GM23338 (cell line): ENCODE data around the gene TMC1. TPM values are rescaled to one million over a fixed set of nuclear protein-coding genes. Genes with fewer than 3 reads are reported as not detected.

ENCODE experiments used
- ATAC-seq: fragments of 200-7000 bp; cut with Tn5 transposase; 3 replicates; pipeline ENCODE4 v1.9.1; 2020
- DNase-seq: peaks from one replicate; pipeline ENCODE4 v3.0.0-alpha.2; 2015; ENCODE audit warnings: low spot score
- H2AFZ ChIP-seq: fragments of 200-600 bp; sonication (generic); 2 replicates; pipeline ENCODE4 v1.8.0; 2016; ENCODE audit warnings: antibody characterized with exemption, mild to moderate bottlenecking, moderate library complexity
- H3F3A ChIP-seq: fragments of 200-600 bp; sonication (generic); replicated peaks from 2 replicates; pipeline ENCODE4 v1.8.0; 2017; ENCODE audit warnings: antibody characterized with exemption, mixed run types, low read depth
- H3K27ac ChIP-seq: fragments of 200-600 bp; sonication (generic); 2 replicates; pipeline ENCODE4 v1.6.1; 2016; ENCODE audit warnings: low read depth
- H3K27me3 ChIP-seq: fragments of 200-600 bp; sonication (generic); 2 replicates; pipeline ENCODE4 v1.8.0; 2016; ENCODE audit warnings: mild to moderate bottlenecking, mixed run types, moderate library complexity; ENCODE audit not compliant: insufficient read depth
- H3K36me3 ChIP-seq: fragments of 200-600 bp; sonication (generic); 2 replicates; pipeline ENCODE4 v1.8.0; 2016; ENCODE audit warnings: mild to moderate bottlenecking; ENCODE audit not compliant: insufficient read depth
- H3K4me1 ChIP-seq: fragments of 200-600 bp; sonication (generic); 2 replicates; pipeline ENCODE4 v1.8.0; 2016; ENCODE audit warnings: mild to moderate bottlenecking, moderate library complexity; ENCODE audit not compliant: insufficient read depth
- H3K4me2 ChIP-seq: fragments of 200-600 bp; sonication (generic); 2 replicates; pipeline ENCODE4 v1.7.1; 2017; ENCODE audit warnings: mixed run types
- H3K4me3 ChIP-seq: fragments of 200-600 bp; sonication (generic); 2 replicates; pipeline ENCODE4 v1.6.1; 2016; ENCODE audit warnings: mixed run types
- H3K79me2 ChIP-seq: fragments of 200-600 bp; sonication (generic); replicated peaks from 2 replicates; pipeline ENCODE4 v1.8.0; 2017; ENCODE audit warnings: mild to moderate bottlenecking; ENCODE audit not compliant: insufficient read depth
- H3K9me2 ChIP-seq: fragments of 200-600 bp; sonication (generic); 2 replicates; pipeline ENCODE4 v1.8.0; 2017; ENCODE audit not compliant: insufficient read depth
- H4K20me1 ChIP-seq: fragments of 200-600 bp; sonication (generic); replicated peaks from 2 replicates; pipeline ENCODE4 v1.8.0; 2017; ENCODE audit warnings: mild to moderate bottlenecking; ENCODE audit not compliant: insufficient read depth
- H3K27ac Mint-ChIP-seq: 2 replicates; pipeline ENCODE4 v1.8.0; 2020; ENCODE audit warnings: inconsistent platforms, mild to moderate bottlenecking, moderate library complexity, mixed read lengths
- H3K27me3 Mint-ChIP-seq: 3 replicates; pipeline ENCODE4 v1.8.0; 2022; ENCODE audit warnings: low read depth, mild to moderate bottlenecking, moderate library complexity, mixed read lengths, inconsistent platforms; ENCODE audit not compliant: insufficient read depth, poor library complexity
- H3K36me3 Mint-ChIP-seq: 3 replicates; pipeline ENCODE4 v1.8.0; 2021; ENCODE audit warnings: low read depth, mild to moderate bottlenecking, inconsistent platforms, moderate library complexity, mixed read lengths
- H3K4me1 Mint-ChIP-seq: 3 replicates; pipeline ENCODE4 v1.8.0; 2020; ENCODE audit warnings: mild to moderate bottlenecking, inconsistent platforms, mixed read lengths
- H3K4me3 Mint-ChIP-seq: 3 replicates; pipeline ENCODE4 v1.8.0; 2021; ENCODE audit warnings: moderate library complexity, mild to moderate bottlenecking, inconsistent platforms, mixed read lengths
- H3K9me3 Mint-ChIP-seq: 3 replicates; pipeline ENCODE4 v1.8.0; 2020; ENCODE audit warnings: moderate library complexity, mild to moderate bottlenecking, inconsistent platforms, mixed read lengths
- CREB1 ChIP-seq: fragments of 250-450 bp; sonication (Bioruptor Pico); IDR thresholded peaks from 2 replicates; pipeline ENCODE4 v1.5.0; 2020; ENCODE audit warnings: low read depth, mild to moderate bottlenecking, moderate library complexity
- EZH2 ChIP-seq: fragments of 200-600 bp; sonication (generic); IDR thresholded peaks from one replicate; pipeline ENCODE4 v1.8.0; 2017; ENCODE audit warnings: antibody characterized with exemption, mild to moderate bottlenecking, low read depth; ENCODE audit not compliant: unreplicated experiment
- EZH2phosphoT487 ChIP-seq: fragments of 200-600 bp; sonication (generic); IDR thresholded peaks from one replicate; pipeline ENCODE4 v1.8.1; 2018; ENCODE audit warnings: antibody characterized with exemption; ENCODE audit not compliant: unreplicated experiment
- JUNB ChIP-seq: IDR thresholded peaks from one replicate; pipeline ENCODE4 v1.6.1; 2016; ENCODE audit warnings: antibody characterized with exemption; ENCODE audit not compliant: unreplicated experiment
- NANOG ChIP-seq: IDR thresholded peaks from 2 replicates; pipeline ENCODE4 v1.6.1; 2016; ENCODE audit warnings: antibody characterized with exemption, borderline replicate concordance
- POLR2AphosphoS5 ChIP-seq: IDR thresholded peaks from 2 replicates; pipeline ENCODE4 v1.6.1; 2016; ENCODE audit warnings: antibody characterized with exemption, low read depth
- STAT1 ChIP-seq: IDR thresholded peaks from one replicate; pipeline ENCODE4 v1.6.1; 2016; ENCODE audit warnings: antibody characterized with exemption; ENCODE audit not compliant: unreplicated experiment
- ZNF114 ChIP-seq: fragments of 250-450 bp; sonication (Bioruptor Pico); IDR thresholded peaks from 2 replicates; pipeline ENCODE4 v1.5.0; 2020; ENCODE audit warnings: mild to moderate bottlenecking, moderate library complexity
- ZNF331 ChIP-seq: fragments of 250-450 bp; sonication (Bioruptor Pico); IDR thresholded peaks from 2 replicates; pipeline ENCODE4 v1.5.0; 2020; ENCODE audit warnings: low read depth, mild to moderate bottlenecking, moderate library complexity
- ZNF462 ChIP-seq: fragments of 250-450 bp; sonication (Bioruptor Pico); IDR thresholded peaks from 2 replicates; pipeline ENCODE4 v1.5.0; 2020; ENCODE audit warnings: mild to moderate bottlenecking, moderate library complexity
- polyA plus RNA-seq: library from polyadenylated mRNA; unstranded; fragments of >200 nt; fragmentation: Nextera tagmentation; extraction: Ambion mirVana; gene quantifications from 2 replicates; pipeline ENCODE4 v1.2.1, GENCODE V29; 2016
- total RNA-seq: library from RNA; depleted of rRNA; stranded (reverse); fragments of >200 nt; shearing (Covaris generic); gene quantifications from 2 replicates; pipeline ENCODE4 v1.2.3, GENCODE V29; 2014
- TF ChIP-seq, protein P1 (sequence below): IDR thresholded peaks from one replicate; pipeline ENCODE4 v1.6.1; 2018; ENCODE audit warnings: antibody characterized with exemption; ENCODE audit not compliant: unreplicated experiment
- TF ChIP-seq, protein P2 (sequence below): IDR thresholded peaks from 2 replicates; pipeline ENCODE4 v1.6.1; 2016; ENCODE audit warnings: antibody characterized with exemption
- TF ChIP-seq, protein P3 (sequence below), 2 experiments: fragments of 200-600 bp in 1 of 2; sonication (generic) in 1 of 2; conservative IDR thresholded peaks; 2 replicates each; pipeline versions ENCODE4 v1.5.1 to v1.6.1; 2016 to 2017; ENCODE audit warnings: antibody characterized with exemption in 2 of 2, low read depth in 2 of 2, mild to moderate bottlenecking in 2 of 2, moderate library complexity in 1 of 2

The TMC1 gene
- total and polyA plus RNA-seq, 2 experiments from 2014 or later = 0.61 to 1.2 TPM

GRCh38 chr9:72687331-72687730 is 165.9 kb downstream of the TMC1 start:
- Histone ChIP-seq H3K79me2 (no peaks in the 10 kb centered on the region), H3K27me3 (no peaks in the 10 kb centered on the region), H3K4me3 (no peak overlapping the region), H3K4me1 (peaks cover under 1% of the 10 kb centered on the region; the same call in 1 of the 2 replicates), H4K20me1 (no peaks in the 10 kb centered on the region), H2AFZ (no peak overlapping the region), H3K4me2 (no peak overlapping the region), H3K9me2 (no peaks in the 10 kb centered on the region; the same call in 1 of the 2 replicates), H3K27ac (no peak overlapping the region), H3K36me3 (no peaks in the 10 kb centered on the region), H3F3A (no peaks in the 10 kb centered on the region)
- no peak for TF ChIP-seq ZNF331 (CRISPR knock-in tag)
- TF ChIP-seq, protein P1, sequence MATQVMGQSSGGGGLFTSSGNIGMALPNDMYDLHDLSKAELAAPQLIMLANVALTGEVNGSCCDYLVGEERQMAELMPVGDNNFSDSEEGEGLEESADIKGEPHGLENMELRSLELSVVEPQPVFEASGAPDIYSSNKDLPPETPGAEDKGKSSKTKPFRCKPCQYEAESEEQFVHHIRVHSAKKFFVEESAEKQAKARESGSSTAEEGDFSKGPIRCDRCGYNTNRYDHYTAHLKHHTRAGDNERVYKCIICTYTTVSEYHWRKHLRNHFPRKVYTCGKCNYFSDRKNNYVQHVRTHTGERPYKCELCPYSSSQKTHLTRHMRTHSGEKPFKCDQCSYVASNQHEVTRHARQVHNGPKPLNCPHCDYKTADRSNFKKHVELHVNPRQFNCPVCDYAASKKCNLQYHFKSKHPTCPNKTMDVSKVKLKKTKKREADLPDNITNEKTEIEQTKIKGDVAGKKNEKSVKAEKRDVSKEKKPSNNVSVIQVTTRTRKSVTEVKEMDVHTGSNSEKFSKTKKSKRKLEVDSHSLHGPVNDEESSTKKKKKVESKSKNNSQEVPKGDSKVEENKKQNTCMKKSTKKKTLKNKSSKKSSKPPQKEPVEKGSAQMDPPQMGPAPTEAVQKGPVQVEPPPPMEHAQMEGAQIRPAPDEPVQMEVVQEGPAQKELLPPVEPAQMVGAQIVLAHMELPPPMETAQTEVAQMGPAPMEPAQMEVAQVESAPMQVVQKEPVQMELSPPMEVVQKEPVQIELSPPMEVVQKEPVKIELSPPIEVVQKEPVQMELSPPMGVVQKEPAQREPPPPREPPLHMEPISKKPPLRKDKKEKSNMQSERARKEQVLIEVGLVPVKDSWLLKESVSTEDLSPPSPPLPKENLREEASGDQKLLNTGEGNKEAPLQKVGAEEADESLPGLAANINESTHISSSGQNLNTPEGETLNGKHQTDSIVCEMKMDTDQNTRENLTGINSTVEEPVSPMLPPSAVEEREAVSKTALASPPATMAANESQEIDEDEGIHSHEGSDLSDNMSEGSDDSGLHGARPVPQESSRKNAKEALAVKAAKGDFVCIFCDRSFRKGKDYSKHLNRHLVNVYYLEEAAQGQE = no peak
- TF ChIP-seq JUNB = no peak
- no peak for TF ChIP-seq ZNF114 (CRISPR knock-in tag)
- TF ChIP-seq, protein P2, sequence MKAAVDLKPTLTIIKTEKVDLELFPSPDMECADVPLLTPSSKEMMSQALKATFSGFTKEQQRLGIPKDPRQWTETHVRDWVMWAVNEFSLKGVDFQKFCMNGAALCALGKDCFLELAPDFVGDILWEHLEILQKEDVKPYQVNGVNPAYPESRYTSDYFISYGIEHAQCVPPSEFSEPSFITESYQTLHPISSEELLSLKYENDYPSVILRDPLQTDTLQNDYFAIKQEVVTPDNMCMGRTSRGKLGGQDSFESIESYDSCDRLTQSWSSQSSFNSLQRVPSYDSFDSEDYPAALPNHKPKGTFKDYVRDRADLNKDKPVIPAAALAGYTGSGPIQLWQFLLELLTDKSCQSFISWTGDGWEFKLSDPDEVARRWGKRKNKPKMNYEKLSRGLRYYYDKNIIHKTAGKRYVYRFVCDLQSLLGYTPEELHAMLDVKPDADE = no peak
- TF ChIP-seq ZNF462 (CRISPR knock-in tag) = no peak
- TF ChIP-seq, protein P3, sequence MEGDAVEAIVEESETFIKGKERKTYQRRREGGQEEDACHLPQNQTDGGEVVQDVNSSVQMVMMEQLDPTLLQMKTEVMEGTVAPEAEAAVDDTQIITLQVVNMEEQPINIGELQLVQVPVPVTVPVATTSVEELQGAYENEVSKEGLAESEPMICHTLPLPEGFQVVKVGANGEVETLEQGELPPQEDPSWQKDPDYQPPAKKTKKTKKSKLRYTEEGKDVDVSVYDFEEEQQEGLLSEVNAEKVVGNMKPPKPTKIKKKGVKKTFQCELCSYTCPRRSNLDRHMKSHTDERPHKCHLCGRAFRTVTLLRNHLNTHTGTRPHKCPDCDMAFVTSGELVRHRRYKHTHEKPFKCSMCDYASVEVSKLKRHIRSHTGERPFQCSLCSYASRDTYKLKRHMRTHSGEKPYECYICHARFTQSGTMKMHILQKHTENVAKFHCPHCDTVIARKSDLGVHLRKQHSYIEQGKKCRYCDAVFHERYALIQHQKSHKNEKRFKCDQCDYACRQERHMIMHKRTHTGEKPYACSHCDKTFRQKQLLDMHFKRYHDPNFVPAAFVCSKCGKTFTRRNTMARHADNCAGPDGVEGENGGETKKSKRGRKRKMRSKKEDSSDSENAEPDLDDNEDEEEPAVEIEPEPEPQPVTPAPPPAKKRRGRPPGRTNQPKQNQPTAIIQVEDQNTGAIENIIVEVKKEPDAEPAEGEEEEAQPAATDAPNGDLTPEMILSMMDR (conservative IDR thresholded peaks at IDR 0.05; ENCODE audit: low read depth in 2 of 2) = no peak
- TF ChIP-seq EZH2 = no peak
- no peak for TF ChIP-seq STAT1
- no peak for TF ChIP-seq EZH2phosphoT487
- no peak for TF ChIP-seq CREB1 (CRISPR knock-in tag)
- no peak for TF ChIP-seq POLR2AphosphoS5
- no peak for TF ChIP-seq NANOG
- Mint-ChIP-seq H3K4me3 (no peak overlapping the region), H3K4me1 (peaks cover 6% of the 10 kb centered on the region; the same call in 2 of the 3 replicates), H3K27me3 (peaks cover 2% of the 10 kb centered on the region), H3K9me3 (peaks cover 9% of the 10 kb centered on the region), H3K27ac (no peak overlapping the region), H3K36me3 (peaks cover 21% of the 10 kb centered on the region)
- ATAC-seq (no peak), DNase-seq (no peak)
